T-helper 1 cell (primary cell): ENCODE measurements around the gene MAML3.

Source experiments
- DNase-seq, 5 donors: peaks; one replicate each; pipeline ENCODE4 v3.0.0-alpha.2; 2012 to 2020

The MAML3 gene

GRCh38 chr4:139828966-139829664 lies 324.9 kb downstream of the MAML3 start:
- DNase-seq: no peak

GRCh38 chr4:139826426-139826825 lies 327.6 kb downstream of the MAML3 start:
- no peak for DNase-seq

- DNase-seq: no peak
Measured at GRCh38 chr4:139825523-139826014, 328.4 kb downstream of the MAML3 start.

GRCh38 chr4:139824882-139825522 lies 329.0 kb downstream of the MAML3 start:
- DNase-seq: no peak

GRCh38 chr4:139823746-139824145 lies 330.2 kb downstream of the MAML3 start:
- no peak for DNase-seq

- DNase-seq: no peak
Measured at GRCh38 chr4:139823345-139823744, 330.6 kb downstream of the MAML3 start.

- DNase-seq: no peak
Measured at GRCh38 chr4:139822391-139822790, 331.6 kb downstream of the MAML3 start.

GRCh38 chr4:139819082-139819481 lies 334.9 kb downstream of the MAML3 start:
- no peak for DNase-seq

- DNase-seq: no peak
Measured at GRCh38 chr4:139817657-139818452, 336.1 kb downstream of the MAML3 start.

- DNase-seq: no peak
Measured at GRCh38 chr4:139816856-139817255, 337.1 kb downstream of the MAML3 start.

- no peak for DNase-seq
Measured at GRCh38 chr4:139815778-139816601, 338.0 kb downstream of the MAML3 start.

- no peak for DNase-seq
Measured at GRCh38 chr4:139814323-139815015, 339.5 kb downstream of the MAML3 start.

- no peak for DNase-seq
Measured at GRCh38 chr4:139813881-139814280, 340.1 kb downstream of the MAML3 start.

- no peak for DNase-seq
Measured at GRCh38 chr4:139810710-139811109, 343.3 kb downstream of the MAML3 start.

- DNase-seq: no peak
Measured at GRCh38 chr4:139809757-139810140, 344.2 kb downstream of the MAML3 start.

GRCh38 chr4:139808808-139809756 lies 344.9 kb downstream of the MAML3 start:
- no peak for DNase-seq

GRCh38 chr4:139808381-139808807 lies 345.6 kb downstream of the MAML3 start:
- DNase-seq: no peak

GRCh38 chr4:139807483-139807882 lies 346.5 kb downstream of the MAML3 start:
- no peak for DNase-seq

- no peak for DNase-seq
Measured at GRCh38 chr4:139806929-139807328, 347.1 kb downstream of the MAML3 start.

GRCh38 chr4:139802931-139803330 lies 351.1 kb downstream of the MAML3 start:
- DNase-seq: no peak

- no peak for DNase-seq
Measured at GRCh38 chr4:139802488-139802887, 351.5 kb downstream of the MAML3 start.
